NB4 (cell line): ENCODE measurements around the gene CSMD2.

Experiments
- DNase-seq: peaks from one replicate; pipeline ENCODE4 v3.0.0; 2010; ENCODE audit warnings: low read depth
- H3K4me3 ChIP-seq: one replicate; pipeline ENCODE4 v1.5.1; 2011; ENCODE audit warnings: mild to moderate bottlenecking, low read depth, low read length, moderate library complexity
- CTCF ChIP-seq: IDR thresholded peaks from one replicate; pipeline ENCODE4 v1.5.1; 2012; ENCODE audit warnings: low read depth, low read length
- MAX ChIP-seq: IDR thresholded peaks from 2 replicates; pipeline ENCODE4 v1.6.1; 2011; ENCODE audit warnings: low read depth, low read length
- MYC ChIP-seq: IDR thresholded peaks from 2 replicates; pipeline ENCODE4 v1.6.1; 2011; ENCODE audit warnings: low read depth, low read length
- POLR2A ChIP-seq: IDR thresholded peaks from 2 replicates; pipeline ENCODE4 v1.6.1; 2011; ENCODE audit warnings: mild to moderate bottlenecking; ENCODE audit not compliant: insufficient read length; ENCODE audit errors: extremely low read depth

CSMD2 gene

GRCh38 chr1:34037109-34037508 is 127.9 kb downstream of the CSMD2 start:
- TF ChIP-seq CTCF (no peak), MYC (no peak), MAX (no peak), POLR2A (no peak)
- DNase-seq = no peak
- H3K4me3 ChIP-seq = no peak overlapping the region

- H3K4me3 ChIP-seq = no peak overlapping the region
- TF ChIP-seq MYC (no peak), MAX (no peak), POLR2A (no peak), CTCF (no peak)
- DNase-seq = no peak
These were observed 131.0 kb downstream of the CSMD2 start for GRCh38 chr1:34034036-34034435.

GRCh38 chr1:34029954-34030353 is 135.1 kb downstream of the CSMD2 start:
- H3K4me3 ChIP-seq = no peak overlapping the region
- no peak for DNase-seq
- TF ChIP-seq MYC (no peak), POLR2A (no peak), CTCF (no peak), MAX (no peak)

DNA sequence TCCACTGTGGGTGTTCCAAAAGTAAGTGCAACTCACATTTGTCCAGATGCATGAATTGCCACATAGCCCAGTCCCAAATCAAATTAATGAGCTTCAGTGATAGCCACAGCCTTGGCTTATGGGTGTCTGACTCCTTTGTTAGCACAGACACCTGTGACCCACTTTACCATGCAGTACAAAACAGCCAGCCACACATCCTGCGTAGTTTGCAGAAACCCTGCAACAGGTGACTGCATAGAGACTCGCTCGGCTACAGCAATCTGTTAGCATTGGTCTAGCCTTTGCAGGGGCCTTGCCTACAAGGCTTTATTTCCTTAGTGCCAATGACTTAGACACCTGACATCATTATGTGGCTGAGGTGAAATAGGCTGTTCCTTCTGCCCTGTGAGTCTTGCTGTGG is 135.5 kb downstream of the CSMD2 start:
- TF ChIP-seq POLR2A (no peak), CTCF (no peak), MYC (no peak), MAX (no peak)

GRCh38 chr1:34028381-34029055 is 136.5 kb downstream of the CSMD2 start:
- no peak for DNase-seq
- H3K4me3 ChIP-seq = no peak overlapping the region
- TF ChIP-seq MAX = no peak
- no peak for TF ChIP-seq POLR2A
- TF ChIP-seq MYC = no peak
- no peak for TF ChIP-seq CTCF

More for the DNA sequence above, 135.5 kb downstream of the CSMD2 start:
- H3K4me3 ChIP-seq = no peak overlapping the region
- no peak for DNase-seq

DNA sequence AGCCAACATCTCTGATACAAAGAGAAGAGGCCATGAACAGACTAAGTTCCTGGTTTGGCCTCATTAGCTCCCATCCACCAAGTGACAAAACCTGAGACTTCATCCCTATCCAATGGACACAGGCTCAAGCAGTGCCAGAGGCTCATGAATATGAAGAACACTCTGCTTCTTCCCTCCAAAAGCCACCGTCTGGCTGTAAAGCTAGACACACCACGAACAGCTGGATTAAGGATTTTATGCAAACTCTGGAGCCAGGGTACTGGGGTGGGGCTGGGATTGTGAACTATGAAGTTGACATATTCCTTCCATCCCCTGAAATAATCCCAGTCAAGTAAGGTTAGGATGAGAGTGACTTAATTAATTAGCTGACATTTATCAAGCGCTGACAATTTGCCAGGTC is 139.4 kb downstream of the CSMD2 start:
- no peak overlapping the region for H3K4me3 ChIP-seq
- DNase-seq = no peak
- TF ChIP-seq MAX (no peak), MYC (no peak), POLR2A (no peak), CTCF (no peak)
